IMR-90 (cell line): ENCODE measurements around the gene EXOC4. TPM values are rescaled to one million over a fixed set of nuclear protein-coding genes. Genes with fewer than 3 reads are reported as not detected.
"Not testable (repeated sequence)": the region's sequence is repeated elsewhere in the genome, so short reads cannot be mapped to it uniquely, and the experiment has no call there.

Experiments
- ATAC-seq: fragments of 200-7000 bp; cut with Tn5 transposase; 2 replicates; pipeline ENCODE4 v1.9.1; 2020; ENCODE audit warnings: low read depth, mild to moderate bottlenecking, moderate library complexity
- BruUV-seq: library from RNA; stranded (reverse); fragments of 400-500 nt; replicated peaks from 2 replicates; lab custom pipeline; 2021; lab: Mats Ljungman, UMichigan
- CTCF ChIA-PET: fragments of 300-600 bp; formaldehyde crosslinking; extraction: SDS; loops from one replicate; lab custom pipeline; 2021; ENCODE audit warnings: antibody characterized with exemption; lab: Yijun Ruan, JAX
- POLR2A ChIA-PET: fragments of 300-600 bp; sonication (Branson Sonifier 250); formaldehyde crosslinking; loops from one replicate; lab custom pipeline; 2022; ENCODE audit warnings: antibody characterized with exemption; ENCODE audit not compliant: unreplicated experiment; lab: Charles Lee
- DNase-seq: peaks from one replicate; pipeline ENCODE4 v3.0.0; 2013
- H2AFZ ChIP-seq: replicated peaks from 2 replicates; pipeline ENCODE3; 2013; ENCODE audit warnings: low read length, mild to moderate bottlenecking; ENCODE audit not compliant: poor library complexity
- H2AK5ac ChIP-seq: 2 replicates; pipeline ENCODE4 v1.6.1; 2013; ENCODE audit warnings: low read depth, low read length, inconsistent platforms
- H2AK9ac ChIP-seq: replicated peaks from 2 replicates; pipeline ENCODE3; 2013; ENCODE audit warnings: mild to moderate bottlenecking, low read depth, low read length, moderate library complexity; ENCODE audit not compliant: poor library complexity
- H2BK120ac ChIP-seq: 2 replicates; pipeline ENCODE4 v1.6.1; 2013; ENCODE audit warnings: low read depth, low read length, inconsistent platforms
- H2BK15ac ChIP-seq: 3 replicates; pipeline ENCODE4 v1.6.1; 2013; ENCODE audit warnings: low read depth, low read length, inconsistent platforms
- H2BK20ac ChIP-seq: 2 replicates; pipeline ENCODE4 v1.6.1; 2013; ENCODE audit warnings: low read depth, mild to moderate bottlenecking, inconsistent platforms, low read length, moderate library complexity
- H2BK5ac ChIP-seq: 2 replicates; pipeline ENCODE4 v1.6.1; 2013; ENCODE audit warnings: mild to moderate bottlenecking, low read depth, low read length, inconsistent platforms; ENCODE audit not compliant: poor library complexity, severe bottlenecking
- H3K14ac ChIP-seq: replicated peaks from 2 replicates; pipeline ENCODE4 v1.6.1; 2013; ENCODE audit warnings: low read depth, low read length, inconsistent platforms
- H3K18ac ChIP-seq: 2 replicates; pipeline ENCODE4 v1.6.1; 2013; ENCODE audit warnings: low read depth, low read length, control low read depth
- H3K23ac ChIP-seq: 2 replicates; pipeline ENCODE4 v1.6.1; 2013; ENCODE audit warnings: low read depth, low read length, inconsistent platforms
- H3K27ac ChIP-seq: 2 replicates; pipeline ENCODE4 v1.5.1; 2013; ENCODE audit warnings: mild to moderate bottlenecking, control low read depth, low read length; ENCODE audit not compliant: insufficient read depth
- H3K27me3 ChIP-seq: 2 replicates; pipeline ENCODE4 v1.6.1; 2013; ENCODE audit warnings: low read length; ENCODE audit not compliant: control insufficient read depth, insufficient read depth
- H3K36me3 ChIP-seq: 2 replicates; pipeline ENCODE4 v1.6.1; 2013; ENCODE audit warnings: low read length, mixed read lengths; ENCODE audit not compliant: control insufficient read depth, insufficient read depth
- H3K4ac ChIP-seq: 2 replicates; pipeline ENCODE4 v1.6.1; 2013; ENCODE audit warnings: low read depth, low read length, inconsistent platforms
- H3K4me1 ChIP-seq: 2 replicates; pipeline ENCODE4 v1.6.1; 2013; ENCODE audit warnings: low read length, mixed read lengths; ENCODE audit not compliant: control insufficient read depth, insufficient read depth
- H3K4me2 ChIP-seq: 2 replicates; pipeline ENCODE4 v1.6.1; 2013; ENCODE audit warnings: low read depth, mild to moderate bottlenecking, control low read depth, low read length, moderate library complexity
- H3K4me3 ChIP-seq: 2 replicates; pipeline ENCODE4 v1.5.1; 2013; ENCODE audit warnings: low read depth, mild to moderate bottlenecking, control low read depth, low read length, moderate library complexity; ENCODE audit not compliant: insufficient read depth
- H3K56ac ChIP-seq: 2 replicates; pipeline ENCODE4 v1.6.1; 2013; ENCODE audit warnings: low read length, inconsistent platforms; ENCODE audit not compliant: insufficient read depth; ENCODE audit errors: extremely low read depth
- H3K79me1 ChIP-seq, 2 experiments: 2 replicates each; pipeline ENCODE4 v1.6.1; 2013; ENCODE audit warnings: low read length in 2 of 2, inconsistent platforms in 1 of 2, low read depth in 1 of 2
- H3K9ac ChIP-seq: 2 replicates; pipeline ENCODE4 v1.6.1; 2013; ENCODE audit warnings: low read depth, low read length, control low read depth
- H3K9me1 ChIP-seq: 2 replicates; pipeline ENCODE4 v1.6.1; 2013; ENCODE audit warnings: low read length, inconsistent platforms; ENCODE audit not compliant: insufficient read depth
- H3K9me3 ChIP-seq: 2 replicates; pipeline ENCODE4 v1.6.1; 2013; ENCODE audit warnings: low read length; ENCODE audit not compliant: control insufficient read depth, insufficient read depth
- H4K20me1 ChIP-seq: 2 replicates; pipeline ENCODE4 v1.6.1; 2013; ENCODE audit warnings: low read length, inconsistent platforms; ENCODE audit not compliant: insufficient read depth
- H4K5ac ChIP-seq: 2 replicates; pipeline ENCODE4 v1.6.1; 2013; ENCODE audit warnings: mild to moderate bottlenecking, low read depth, low read length, control low read depth
- H4K8ac ChIP-seq, 2 experiments: 2 replicates each; pipeline ENCODE4 v1.6.1; 2013; ENCODE audit warnings: low read depth in 2 of 2, low read length in 2 of 2, control low read depth in 1 of 2, inconsistent platforms in 1 of 2
- H4K91ac ChIP-seq: 2 replicates; pipeline ENCODE4 v1.6.1; 2013; ENCODE audit warnings: low read depth, low read length, inconsistent platforms; ENCODE audit not compliant: insufficient read depth
- WGBS, 2 experiments: methylation state at CpG; one replicate each; pipeline versions ENCODE4 v1.1.5 to v1.1.7; 2013; ENCODE audit warnings: missing lambda C conversion rate in 2 of 2; ENCODE audit not compliant: insufficient read length in 1 of 2; ENCODE audit errors: extremely low coverage in 2 of 2; 5-methylcytosine and 5-hydroxymethylcytosine counted together
- dilution Hi-C: fragments of 300-500 bp; cut with HindIII; formaldehyde crosslinking; loops from one replicate; pipeline ENCODE4 v1.14.3; 2018; ENCODE audit warnings: low sequenced_read_pairs; ENCODE audit not compliant: unreplicated experiment
- in situ Hi-C: fragments of 300-500 bp; cut with MboI; formaldehyde crosslinking; loops from 3 replicates; pipeline ENCODE4 v1.14.3; 2019; ENCODE audit warnings: low sequenced_read_pairs, inconsistent platforms, mixed read lengths
- intact Hi-C: fragments of 100-400 bp; cut with micrococcal nuclease; formaldehyde crosslinking; loops from 2 replicates; pipeline ENCODE4 v1.10.0; 2022
- polyA plus RNA-seq, 3 experiments: library from polyadenylated mRNA; depleted of rRNA; stranded (reverse); fragments of >200 nt; gene quantifications; 2 replicates each; pipeline ENCODE4 v1.2.3, GENCODE V29; 2012; ENCODE audit warnings: low replicate concordance in 1 of 3
- total RNA-seq: library from RNA; depleted of rRNA; stranded (reverse); fragments of >200 nt; gene quantifications from 2 replicates; pipeline ENCODE4 v1.2.3, GENCODE V29; 2012

Gene EXOC4
- total and polyA plus RNA-seq, 2 of the 4 experiments (the other 2 are of a cell fraction) = 25.4 to 94.6 TPM

DNA sequence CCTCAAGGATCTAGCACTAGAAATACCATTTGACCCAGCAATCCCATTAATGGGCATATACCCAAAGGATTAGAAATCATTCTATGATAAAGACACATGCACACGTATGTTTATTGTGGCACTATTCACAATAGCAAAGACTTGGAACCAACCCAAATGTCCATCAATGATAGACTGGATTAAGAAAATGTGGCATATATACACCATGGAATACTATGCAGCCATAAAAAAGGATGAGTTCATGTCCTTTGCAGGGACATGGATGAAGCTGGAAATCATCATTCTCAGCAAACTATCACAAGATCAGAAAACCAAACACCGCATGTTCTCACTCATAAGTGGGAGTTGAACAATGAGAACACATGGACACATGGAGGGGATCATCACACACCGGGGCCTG lies 39.1 kb upstream of the EXOC4 start:
- H4K20me1 ChIP-seq, DNase-seq, H3K4ac ChIP-seq, H2BK15ac ChIP-seq, H3K4me1 ChIP-seq, BruUV-seq, in situ Hi-C loops, H3K36me3 ChIP-seq, CTCF ChIA-PET, H3K27me3 ChIP-seq, H3K23ac ChIP-seq, H3K4me3 ChIP-seq, H2BK20ac ChIP-seq, ATAC-seq, H2AFZ ChIP-seq, H3K9ac ChIP-seq, H4K91ac ChIP-seq, POLR2A ChIA-PET, dilution Hi-C loops, H3K79me1 ChIP-seq, H2BK5ac ChIP-seq, H3K14ac ChIP-seq, H2AK9ac ChIP-seq, H3K4me2 ChIP-seq, H2AK5ac ChIP-seq, H3K18ac ChIP-seq, H3K27ac ChIP-seq, H2BK120ac ChIP-seq, intact Hi-C loops, H4K5ac ChIP-seq, H3K9me1 ChIP-seq, H3K9me3 ChIP-seq, H3K56ac ChIP-seq, H4K8ac ChIP-seq: not testable (repeated sequence)
- WGBS, 2 experiments = no CpG with 5 or more reads among the region's 3 CpGs
